ENCODE measurements around the gene SH2B3.

The SH2B3 gene

GRCh38 chr12:111409403-111409779 is 3.7 kb downstream of the SH2B3 start:
- DNase-seq (ENCODE audit: low read depth in 2 of 2): no peak

GRCh38 chr12:111409780-111410430 is 4.2 kb downstream of the SH2B3 start:
- no peak for DNase-seq (ENCODE audit: low read depth in 2 of 2)

GRCh38 chr12:111410431-111411184 is 4.9 kb downstream of the SH2B3 start:
- no peak for DNase-seq (ENCODE audit: low read depth in 2 of 2)

- no peak for DNase-seq (ENCODE audit: low read depth in 2 of 2)
Observed at GRCh38 chr12:111411185-111411764, 5.6 kb downstream of the SH2B3 start.

- DNase-seq (ENCODE audit: low read depth in 2 of 2): no peak
Observed at GRCh38 chr12:111412007-111412829, 6.5 kb downstream of the SH2B3 start.

- DNase-seq (ENCODE audit: low read depth in 2 of 2): no peak
Observed at GRCh38 chr12:111412830-111413441, 7.2 kb downstream of the SH2B3 start.

- no peak for DNase-seq (ENCODE audit: low read depth in 2 of 2)
Observed at GRCh38 chr12:111413442-111414086, 7.8 kb downstream of the SH2B3 start.

GRCh38 chr12:111414711-111415252 is 9.1 kb downstream of the SH2B3 start:
- no peak for DNase-seq (ENCODE audit: low read depth in 2 of 2)

- DNase-seq (ENCODE audit: low read depth in 2 of 2): no peak
Observed at GRCh38 chr12:111417290-111417689, 11.6 kb downstream of the SH2B3 start.

GRCh38 chr12:111417784-111418593 is 12.3 kb downstream of the SH2B3 start:
- no peak for DNase-seq (ENCODE audit: low read depth in 2 of 2)

- no peak for DNase-seq (ENCODE audit: low read depth in 2 of 2)
Observed at GRCh38 chr12:111418594-111418880, 12.8 kb downstream of the SH2B3 start.

GRCh38 chr12:111419784-111420183 is 14.1 kb downstream of the SH2B3 start:
- no peak for DNase-seq (ENCODE audit: low read depth in 2 of 2)

GRCh38 chr12:111420494-111420893 is 14.8 kb downstream of the SH2B3 start:
- no peak for DNase-seq (ENCODE audit: low read depth in 2 of 2)

GRCh38 chr12:111424189-111424792 is 18.6 kb downstream of the SH2B3 start:
- no peak for DNase-seq (ENCODE audit: low read depth in 2 of 2)

GRCh38 chr12:111424793-111425251 is 19.1 kb downstream of the SH2B3 start:
- DNase-seq (ENCODE audit: low read depth in 2 of 2): no peak

GRCh38 chr12:111425655-111426054 is 19.9 kb downstream of the SH2B3 start:
- DNase-seq (ENCODE audit: low read depth in 2 of 2): no peak

- DNase-seq (ENCODE audit: low read depth in 2 of 2): no peak
Observed at GRCh38 chr12:111426344-111427185, 20.8 kb downstream of the SH2B3 start.

GRCh38 chr12:111427417-111428074 is 21.8 kb downstream of the SH2B3 start:
- DNase-seq (ENCODE audit: low read depth in 2 of 2): no peak

Measured in activated CD8-positive, alpha-beta memory T cell treated with anti-CD3 and anti-CD28 coated beads for 4 hours (primary cell).